Left lobe of liver (tissue), 2 donors: ENCODE results near the gene ADCY9. TPM values are rescaled to one million over a fixed set of nuclear protein-coding genes. Genes with fewer than 3 reads are reported as not detected.

ENCODE experiments used
- ATAC-seq: fragments of 200-7000 bp; cut with Tn5 transposase; one replicate; pipeline ENCODE4 v1.9.1; 2020; ENCODE audit warnings: mild to moderate bottlenecking, moderate library complexity
- DNase-seq: peaks from one replicate; pipeline ENCODE4 v3.0.0-alpha.2; 2020; ENCODE audit warnings: low spot score
- total RNA-seq: library from RNA; stranded (reverse); gene quantifications from one replicate; pipeline ENCODE4 v1.2.1, GENCODE V29; 2021
- donor health status: DM: no; HTN: no; CAD: no; lungs with moderate emphysema.
- donor health status: DM: no; HTN: yes; CAD: no.

ADCY9 gene
- total RNA-seq, 1 donor from 2014 or later, result 25.4 TPM

DNA sequence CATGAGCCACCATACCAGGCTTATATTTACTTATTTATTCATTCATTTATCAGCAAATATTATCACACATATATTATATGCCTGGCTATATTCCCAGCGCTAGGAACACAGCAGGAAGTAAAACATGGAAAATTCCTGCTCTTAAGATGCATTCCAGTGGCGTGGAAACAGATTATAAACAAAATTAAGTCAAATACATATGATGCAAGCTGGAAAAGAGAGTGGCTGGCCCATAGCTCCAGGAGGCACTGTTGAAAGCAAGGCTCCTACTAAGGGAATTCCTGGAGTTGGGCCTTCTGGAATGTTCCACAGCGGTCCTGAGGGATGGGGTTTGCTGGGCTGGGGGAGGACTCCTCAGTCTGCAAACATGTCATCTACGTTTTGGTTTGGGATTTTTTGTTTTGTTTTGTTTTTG lies 18.4 kb downstream of the ADCY9 start:
- DNase-seq (no peak), ATAC-seq (no peak)

DNA sequence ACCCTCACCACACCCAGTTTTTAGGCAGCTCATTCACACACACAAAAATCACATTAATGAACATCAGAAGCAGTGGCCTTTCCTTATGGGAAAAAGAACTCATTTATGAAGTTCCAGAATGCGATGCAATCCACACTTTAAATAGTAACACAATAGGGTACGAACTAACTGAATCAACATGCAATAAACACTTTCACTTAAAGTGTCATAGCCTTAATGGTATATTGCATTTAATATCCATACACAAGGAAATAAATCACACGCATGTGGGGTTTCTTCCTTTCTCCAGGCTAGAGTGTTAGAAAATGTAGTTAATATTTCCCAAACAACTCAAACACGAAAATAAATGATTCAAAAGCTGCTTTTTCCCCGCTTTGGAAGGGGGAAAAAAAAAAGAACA lies 19.7 kb downstream of the ADCY9 start:
- ATAC-seq, result no peak
- DNase-seq, result no peak

DNA sequence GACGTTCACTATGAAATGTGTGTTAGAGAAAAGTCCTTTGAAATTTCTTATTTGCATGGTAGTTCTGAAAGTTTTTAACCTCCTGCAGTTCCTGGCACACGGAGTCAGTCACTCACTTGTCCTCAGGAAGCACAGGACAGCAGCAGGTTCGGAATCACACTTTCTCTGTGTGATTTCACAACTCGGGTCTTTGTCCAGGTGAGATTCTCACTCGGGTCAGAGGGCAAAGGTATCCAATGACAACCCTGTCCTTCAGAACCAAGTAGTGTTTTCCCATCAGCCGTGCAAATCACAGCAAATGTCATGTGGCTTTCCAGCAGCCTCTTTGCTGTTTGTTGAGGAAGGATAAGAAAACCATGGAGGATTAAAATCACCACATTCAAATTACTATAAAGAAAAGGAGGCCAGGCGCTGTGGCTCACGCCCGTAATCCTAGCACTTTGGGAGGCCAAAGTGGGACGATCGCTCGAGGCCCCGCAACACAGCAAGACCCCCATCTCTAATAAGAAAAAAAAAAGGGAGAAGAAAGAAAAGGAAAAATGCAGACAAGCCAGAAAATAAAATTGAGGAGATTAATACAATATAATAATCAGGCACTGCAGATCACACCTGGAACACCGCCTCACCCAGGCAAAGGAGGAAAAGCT lies 22.0 kb downstream of the ADCY9 start:
- DNase-seq (peak; percentile 88), ATAC-seq (peak; percentile 77)

DNA sequence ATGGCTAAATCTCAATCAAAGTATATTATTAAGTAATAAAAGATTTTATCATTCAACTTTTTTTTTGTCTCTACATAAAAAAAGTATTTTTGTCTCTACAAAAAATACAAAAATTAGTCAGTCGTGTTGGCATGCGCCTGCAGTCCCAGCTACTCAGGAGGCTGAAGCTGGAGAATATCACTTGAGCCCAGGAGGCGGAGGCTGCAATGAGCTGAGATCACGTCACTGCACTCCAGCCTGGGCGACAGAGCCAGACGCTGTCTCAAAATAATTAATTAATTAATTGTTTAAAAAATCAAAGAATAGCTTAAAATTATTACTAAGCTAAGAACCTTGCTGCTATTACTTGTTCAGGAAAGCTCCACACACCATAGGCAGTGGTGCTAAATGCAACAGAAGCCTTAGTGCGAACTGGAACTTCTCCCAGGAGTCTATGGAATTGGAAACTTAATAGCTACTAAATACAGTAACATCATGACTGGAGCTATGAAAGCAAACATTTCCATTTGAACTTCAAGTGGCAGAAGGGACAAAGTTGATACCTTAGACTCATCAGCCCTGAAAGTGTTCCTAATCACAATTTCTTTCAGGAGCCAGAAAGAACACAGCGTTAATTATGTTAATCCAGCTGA lies 22.6 kb downstream of the ADCY9 start:
- ATAC-seq (no peak), DNase-seq (peak; percentile 27)

DNA sequence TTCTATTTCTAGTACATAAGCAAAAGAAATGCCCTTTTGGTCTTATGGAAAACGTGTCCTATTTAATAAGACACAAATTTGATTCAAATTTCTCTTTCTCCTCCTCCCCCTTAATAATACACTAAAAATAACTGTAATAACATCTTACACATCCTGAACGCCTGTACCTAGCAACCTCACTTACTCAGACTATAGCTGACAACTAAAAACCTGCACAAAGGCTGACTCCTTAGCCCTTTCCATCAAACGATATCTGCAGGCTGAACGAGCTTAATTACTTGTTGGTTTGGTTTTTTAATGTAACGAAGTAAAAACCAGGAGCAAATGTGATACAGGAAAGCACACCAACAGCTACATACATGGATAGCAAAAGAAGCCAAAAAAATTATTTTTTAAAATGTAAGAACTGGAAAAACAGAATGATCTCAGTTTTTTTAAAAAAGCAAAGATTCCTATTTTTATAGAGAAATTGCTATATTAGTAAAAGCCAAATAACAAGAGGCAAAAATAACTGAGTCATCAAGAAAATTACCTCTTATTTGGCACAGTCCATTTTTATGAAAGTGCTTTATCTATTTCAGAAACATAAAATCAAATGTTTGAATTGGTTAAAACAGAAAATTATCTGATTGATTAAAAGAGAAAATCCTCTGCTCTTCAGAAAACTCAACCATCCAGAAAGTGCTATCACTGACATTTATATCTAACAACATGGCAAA lies 23.5 kb downstream of the ADCY9 start:
- DNase-seq, result no peak
- no peak for ATAC-seq

DNA sequence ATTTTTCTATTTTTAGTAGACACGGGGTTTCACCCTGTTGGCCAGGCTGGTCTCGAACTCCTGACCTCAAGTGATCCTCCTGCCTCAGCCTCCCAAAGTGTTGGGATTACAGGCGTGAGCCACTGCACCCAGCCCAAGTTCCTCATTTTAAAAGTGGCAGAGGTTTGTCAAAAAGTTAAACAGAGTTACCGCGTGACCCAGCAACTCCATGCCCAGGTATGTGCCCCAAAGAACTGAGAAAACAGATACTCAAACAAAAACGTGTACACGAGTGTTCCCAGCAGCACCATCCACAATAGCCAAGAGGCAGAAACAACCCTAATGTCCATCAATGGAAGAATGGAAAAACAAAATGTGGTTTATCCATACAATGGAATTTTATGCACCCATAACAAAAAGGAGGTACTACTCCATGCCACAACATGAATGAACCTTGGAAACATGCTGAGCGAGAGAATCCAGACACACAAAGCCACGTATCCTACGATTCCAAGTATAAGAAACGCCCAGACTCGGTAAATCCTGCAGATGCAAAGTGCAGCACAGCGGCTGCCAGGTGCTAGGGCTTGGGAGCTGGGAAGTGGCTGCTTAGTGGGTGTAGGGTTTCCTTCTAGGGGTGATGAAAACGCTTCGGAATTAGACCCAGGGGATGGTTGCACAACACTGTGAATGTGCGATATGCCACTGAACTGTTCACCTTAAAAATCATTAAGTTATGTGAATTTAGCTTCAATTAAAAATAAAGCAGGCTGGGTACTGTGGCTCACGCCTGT lies 24.8 kb downstream of the ADCY9 start:
- DNase-seq, result no peak
- peak; percentile 28 for ATAC-seq

DNA sequence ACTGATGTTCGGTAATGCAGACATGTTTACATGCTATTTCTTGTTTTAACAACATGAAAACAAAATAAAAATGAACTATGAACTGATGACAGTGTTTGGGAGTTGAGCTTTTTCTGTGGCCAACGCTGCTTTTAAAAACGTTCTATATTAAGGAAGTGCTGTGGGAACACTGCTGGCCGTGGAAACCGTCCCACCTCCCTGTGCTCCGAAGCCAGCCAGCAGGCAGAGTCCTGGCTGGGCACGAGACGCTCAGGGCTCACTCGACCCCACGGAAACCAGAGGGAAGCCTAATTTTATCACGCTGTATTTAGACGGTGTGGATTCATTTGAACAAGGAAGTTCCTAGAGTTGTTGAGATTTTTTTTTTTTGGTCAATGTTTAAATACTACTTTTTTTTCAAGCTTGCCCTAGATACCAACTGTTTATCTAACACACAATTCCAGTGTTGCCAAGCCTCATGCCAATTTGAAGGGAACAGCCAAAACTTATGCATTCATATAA lies 25.8 kb downstream of the ADCY9 start:
- peak; percentile 53 for DNase-seq
- peak; percentile 48 for ATAC-seq

DNA sequence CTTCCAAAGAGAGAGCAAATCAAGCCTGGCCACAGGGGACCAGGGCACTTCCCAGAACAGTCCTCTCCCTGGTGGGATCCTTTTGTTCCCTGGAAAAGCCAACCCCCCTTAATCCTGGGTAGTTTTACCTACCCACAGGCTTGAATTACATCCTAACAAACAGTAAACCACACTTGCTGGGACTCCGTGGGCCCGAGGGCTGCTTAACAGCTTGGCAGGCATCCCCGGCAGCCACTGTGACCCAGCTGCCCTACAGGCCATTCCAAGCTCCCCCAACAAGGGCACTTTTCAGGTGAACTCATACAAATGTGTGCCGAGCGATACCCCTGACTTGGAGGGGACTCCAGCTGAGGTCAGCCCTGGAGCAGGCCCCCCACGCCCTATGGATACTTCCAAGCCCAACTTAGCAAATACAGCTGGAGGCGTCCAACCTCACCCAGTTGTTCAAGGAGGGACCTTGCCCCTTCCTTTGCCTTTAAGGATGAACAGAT lies 26.4 kb downstream of the ADCY9 start:
- ATAC-seq (peak; percentile 61), DNase-seq (peak; percentile 60)

DNA sequence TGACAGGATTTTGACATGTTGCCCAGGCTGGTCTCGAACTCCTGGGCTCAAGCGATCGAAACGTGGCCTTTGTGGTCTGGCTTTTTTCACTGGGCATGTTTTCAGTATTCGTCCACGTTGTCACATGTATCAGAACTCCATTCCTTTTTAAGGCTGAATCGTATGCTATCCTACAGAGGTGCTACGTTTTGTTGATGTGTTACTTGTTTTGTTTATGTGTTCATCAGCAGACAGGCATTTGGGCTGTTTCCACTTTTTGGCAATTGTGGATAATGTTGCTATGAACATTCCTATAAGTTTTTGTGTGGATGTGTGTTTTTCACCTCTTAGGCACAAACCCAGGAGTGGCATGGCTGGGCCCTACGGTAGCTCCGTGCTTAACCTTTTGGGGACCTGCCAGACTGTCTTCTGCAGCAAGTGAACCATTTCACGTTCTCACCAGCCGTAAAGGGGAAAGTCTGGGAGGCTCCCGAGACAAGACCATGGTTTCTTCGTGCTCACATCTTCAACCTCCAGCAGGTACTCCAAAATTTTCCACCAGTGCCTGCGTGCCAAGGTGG lies 26.9 kb downstream of the ADCY9 start:
- DNase-seq (peak; percentile 32), ATAC-seq (no peak)

DNA sequence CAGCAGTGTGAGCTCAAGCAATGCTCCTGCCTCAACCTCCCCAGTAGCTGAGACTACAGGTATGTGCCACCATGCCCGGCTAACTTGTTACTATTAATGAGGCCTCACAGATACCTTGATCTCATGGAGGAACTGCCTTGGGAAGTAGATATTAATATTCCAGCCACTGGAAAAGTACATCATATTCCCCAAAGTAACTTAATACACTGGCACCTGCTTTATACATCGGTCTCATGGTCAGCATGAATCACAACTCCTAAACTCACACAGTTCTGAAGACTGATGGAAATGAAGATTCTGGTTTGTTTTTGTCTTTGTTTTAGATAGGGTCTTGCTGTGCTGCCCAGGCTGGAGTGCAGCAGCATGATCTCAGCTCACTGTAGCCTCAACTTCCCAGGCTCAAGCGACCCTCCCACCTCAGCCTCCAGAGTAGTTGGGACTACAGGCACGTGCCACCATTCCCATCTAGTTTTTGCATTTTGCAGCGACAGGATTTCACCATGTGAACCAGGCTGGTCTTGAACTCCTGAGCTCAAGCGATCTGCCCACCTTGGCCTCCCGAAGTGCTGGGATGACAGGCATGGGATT lies 28.2 kb downstream of the ADCY9 start:
- ATAC-seq, result no peak

DNA sequence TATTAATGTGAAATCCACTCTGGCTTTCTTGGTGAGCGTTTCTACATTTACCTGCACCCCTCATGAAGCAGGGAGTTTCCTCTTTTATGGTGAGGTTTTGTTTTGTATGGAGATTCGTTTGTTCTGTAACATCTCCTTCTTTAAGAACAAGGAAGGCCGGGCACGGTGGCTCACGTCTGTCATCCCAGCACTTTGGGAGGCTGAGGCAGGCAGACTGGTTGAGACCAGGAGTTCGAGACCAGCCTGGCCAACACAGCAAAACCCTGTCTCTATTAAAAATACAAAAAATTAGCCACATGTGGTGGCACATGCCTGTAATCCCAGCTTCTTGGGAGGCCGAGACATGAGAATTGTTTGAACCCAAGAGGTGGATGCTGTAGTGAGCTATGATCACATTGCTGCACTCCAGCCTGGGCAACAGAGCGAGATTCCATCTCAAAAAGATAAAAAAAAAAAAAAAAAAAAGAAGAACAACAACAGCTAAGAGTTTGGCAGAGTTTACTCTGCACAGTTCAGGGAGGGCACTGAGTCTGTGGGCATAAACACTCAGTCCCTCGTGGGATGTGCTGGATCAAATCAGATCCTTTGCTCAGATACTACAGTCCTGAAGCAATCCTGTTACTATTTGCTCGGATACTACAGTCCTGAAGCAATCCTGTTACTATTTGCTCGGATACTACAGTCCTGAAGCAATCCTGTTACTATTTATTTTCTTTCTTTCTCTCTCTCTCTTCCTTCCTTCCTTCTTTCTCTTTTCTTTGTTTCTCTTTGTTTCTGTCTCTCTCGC lies 28.9 kb downstream of the ADCY9 start:
- DNase-seq, result no peak
- ATAC-seq, result peak; percentile 66

More for the DNA sequence above, 28.2 kb downstream of the ADCY9 start:
- DNase-seq, result no peak

DNA sequence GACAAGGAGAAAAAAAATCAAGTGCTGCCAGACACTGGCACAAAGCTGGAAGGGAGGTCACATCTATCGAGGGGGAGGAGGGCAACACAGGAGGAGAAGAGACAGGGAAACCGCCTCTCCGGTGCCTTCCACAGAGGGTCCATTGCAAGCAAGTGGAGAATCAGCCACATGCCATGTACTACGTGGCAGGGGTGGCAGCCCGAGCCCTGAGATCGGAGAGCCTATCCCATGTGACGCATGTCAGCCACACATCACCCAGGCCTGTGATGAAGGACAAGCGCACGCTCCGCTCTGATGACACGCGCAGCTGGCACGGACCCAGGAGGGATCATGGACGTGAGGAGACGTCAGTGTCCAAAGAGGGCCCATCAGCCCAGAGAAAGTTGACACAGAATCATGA lies 30.1 kb downstream of the ADCY9 start:
- DNase-seq (no peak), ATAC-seq (no peak)

DNA sequence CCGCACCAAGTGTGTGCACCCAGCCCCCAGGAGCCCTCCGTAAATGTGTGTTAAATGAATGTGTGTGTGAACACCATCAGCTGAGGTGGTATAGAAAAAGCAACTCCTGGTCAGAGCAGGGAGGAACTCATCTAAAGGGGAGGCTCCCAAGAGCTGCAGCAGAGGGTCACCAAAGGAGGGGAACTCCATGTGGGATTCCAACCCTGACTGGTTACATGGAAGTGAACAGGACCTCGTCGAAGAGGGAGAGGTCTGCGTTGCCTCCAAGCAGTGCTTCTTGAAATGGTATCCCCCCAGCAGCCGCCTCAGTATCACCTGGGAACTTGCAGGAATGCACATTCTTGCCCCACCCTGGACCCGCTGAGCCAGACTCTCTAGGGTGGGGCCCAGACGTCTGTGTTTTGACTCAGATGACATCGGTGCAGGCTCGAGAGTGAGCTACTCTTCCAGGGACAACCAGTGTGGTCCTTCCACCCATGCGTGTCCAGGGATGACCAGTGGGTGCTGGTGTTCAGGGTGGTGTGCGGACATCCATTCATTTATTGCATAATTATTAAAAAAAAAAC lies 30.8 kb downstream of the ADCY9 start:
- DNase-seq, result no peak

DNA sequence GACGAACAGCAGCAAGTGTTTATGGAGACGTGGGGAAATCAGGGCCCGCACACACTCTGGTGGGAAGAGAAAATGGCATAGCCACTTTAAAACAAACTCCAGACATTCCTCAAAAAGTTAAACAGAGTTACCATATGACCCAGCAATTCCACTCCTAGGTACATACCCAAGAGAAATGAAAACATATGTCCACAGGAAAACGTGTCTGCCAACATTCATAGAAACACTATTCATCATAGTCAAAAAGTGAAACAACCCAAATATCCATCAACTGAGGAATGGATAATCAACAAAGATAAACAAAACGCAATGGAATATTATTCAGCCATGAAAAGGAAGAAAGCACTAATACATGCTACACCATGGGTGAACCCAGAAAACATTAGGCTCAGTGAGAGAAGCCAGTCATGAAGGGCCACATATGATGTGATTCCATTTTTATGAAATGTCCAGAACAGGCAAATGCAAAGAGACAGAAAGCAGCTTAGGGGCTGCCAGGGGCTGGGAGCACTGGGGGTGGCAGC lies 32.8 kb downstream of the ADCY9 start:
- no peak for ATAC-seq
- no peak for DNase-seq

More for the DNA sequence above, 30.8 kb downstream of the ADCY9 start:
- no peak for ATAC-seq

DNA sequence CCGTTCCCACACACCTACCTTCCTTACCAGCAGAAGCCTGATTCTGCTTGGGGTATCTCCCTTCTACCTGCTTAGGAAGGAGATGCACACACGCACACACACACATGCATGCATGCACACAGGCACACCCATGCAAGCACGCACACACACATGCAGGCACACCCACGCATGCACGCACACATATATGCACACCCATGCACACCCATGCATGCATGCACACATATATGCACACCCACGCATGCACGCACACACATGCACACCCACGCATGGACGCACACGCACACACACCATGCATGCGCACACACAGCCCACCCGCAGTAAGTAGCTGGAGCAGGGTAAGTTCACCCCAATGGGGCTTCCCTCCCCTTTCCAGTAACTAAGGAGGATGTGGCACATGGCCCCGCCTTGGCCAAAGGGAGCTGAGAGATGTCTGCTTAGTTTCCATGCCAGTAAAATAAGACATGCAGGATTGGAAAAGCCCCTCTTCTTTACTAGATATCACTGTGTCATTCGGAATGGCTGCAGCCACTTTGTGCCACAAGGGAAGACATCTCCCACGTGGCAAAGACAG lies 33.7 kb downstream of the ADCY9 start:
- no peak for ATAC-seq
- DNase-seq, result no peak

DNA sequence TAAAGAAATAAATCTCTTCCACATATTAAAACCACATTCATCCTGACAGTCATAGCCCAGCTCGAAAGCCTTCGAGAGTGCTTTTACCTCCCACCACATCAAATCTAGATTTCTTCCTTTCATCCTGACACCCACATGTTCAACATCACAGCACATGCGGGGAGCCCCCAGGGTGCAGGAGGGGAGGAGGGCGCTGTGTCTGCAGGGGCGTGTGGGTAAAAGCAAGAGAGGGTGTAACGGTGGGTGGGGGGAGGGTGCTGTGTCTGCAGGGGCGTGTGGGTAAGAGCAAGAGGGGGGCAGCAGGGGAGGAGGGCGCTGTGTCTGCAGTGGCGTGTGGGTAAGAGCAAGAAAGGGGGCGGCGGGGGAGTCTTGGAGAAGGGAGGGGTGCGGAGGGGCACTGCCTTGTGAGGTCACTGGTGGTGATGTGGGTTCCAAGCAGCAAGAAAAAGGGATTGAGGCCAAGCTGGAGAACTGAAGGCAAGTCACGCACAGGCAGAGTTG lies 34.7 kb downstream of the ADCY9 start:
- DNase-seq, result no peak
- no peak for ATAC-seq

DNA sequence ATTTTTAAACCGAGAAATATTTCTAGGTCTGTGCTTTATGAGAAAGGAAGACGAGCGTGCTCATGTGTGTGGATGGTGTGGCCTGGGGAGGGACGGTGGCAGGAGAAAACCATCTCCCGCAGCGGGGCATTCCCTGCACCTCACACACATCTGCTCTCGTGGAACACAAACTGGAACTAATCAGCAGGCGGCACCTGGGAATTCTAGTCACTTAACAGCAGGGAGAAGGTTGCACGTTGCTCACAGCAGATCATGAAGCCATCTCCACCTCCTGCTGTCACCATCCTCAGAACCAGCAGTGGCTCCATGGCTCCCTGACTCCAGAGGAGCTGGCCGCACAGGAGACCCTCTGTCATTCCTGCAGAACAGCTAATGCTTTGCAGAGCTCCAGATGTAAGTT lies 35.2 kb downstream of the ADCY9 start:
- ATAC-seq (no peak), DNase-seq (no peak)

DNA sequence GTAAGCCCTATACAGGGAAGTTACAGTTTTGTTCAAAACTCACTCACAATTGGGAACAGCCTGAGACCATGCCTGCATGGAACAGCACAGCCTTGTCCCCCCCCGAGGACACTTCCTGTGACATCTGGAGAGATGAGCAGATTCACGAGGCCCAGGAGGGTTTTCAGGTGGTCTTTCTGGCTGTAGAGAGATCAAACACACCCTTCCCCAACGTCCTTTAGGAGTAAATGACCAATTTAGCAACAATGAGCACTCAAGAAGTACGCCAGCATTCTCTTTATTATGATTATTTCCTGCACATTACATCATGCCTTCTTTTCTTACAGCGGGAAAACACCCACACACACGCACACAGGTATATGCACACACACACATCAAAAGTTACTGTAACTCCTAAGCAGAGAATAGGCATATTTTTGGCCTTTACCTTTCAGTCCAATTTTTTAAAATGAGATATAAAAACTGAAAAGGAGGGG lies 39.0 kb downstream of the ADCY9 start:
- DNase-seq (no peak), ATAC-seq (no peak)
